GM19099 (cell line): ENCODE measurements around the gene BASP1.

Experiments
- POLR2A ChIP-seq: IDR thresholded peaks from 3 replicates; pipeline ENCODE4 v1.6.1; 2011; ENCODE audit warnings: low read depth; ENCODE audit not compliant: insufficient read length; ENCODE audit errors: extremely low read depth

Gene BASP1

DNA sequence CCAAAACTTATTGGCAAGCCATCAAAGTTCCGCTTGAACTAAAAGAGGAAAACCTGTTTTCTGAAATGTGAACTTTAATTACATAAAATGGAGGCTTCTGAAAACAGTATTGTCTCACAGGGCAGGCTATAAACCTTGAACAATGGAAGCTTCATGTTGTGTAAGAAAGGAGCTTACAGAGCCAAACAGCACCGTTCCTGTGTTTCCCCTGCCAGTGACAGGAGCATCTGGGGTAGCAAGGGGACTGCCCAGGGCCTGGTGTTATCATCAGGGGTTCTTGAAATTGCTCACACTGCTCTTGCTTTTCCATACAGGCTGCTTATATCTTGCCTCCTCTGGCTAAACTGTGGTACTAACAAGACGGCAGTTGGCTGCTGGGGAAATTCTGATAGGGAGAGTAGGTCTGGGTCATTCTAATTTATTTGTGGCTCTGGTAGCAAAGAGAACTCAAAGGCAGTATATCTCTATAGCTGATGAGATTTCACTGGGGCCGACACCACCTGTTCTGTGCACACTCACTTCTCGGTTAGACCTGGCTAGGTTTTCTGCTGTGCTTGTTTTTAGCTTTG, 40.4 kb downstream of the BASP1 start:
- no peak for TF ChIP-seq POLR2A

DNA sequence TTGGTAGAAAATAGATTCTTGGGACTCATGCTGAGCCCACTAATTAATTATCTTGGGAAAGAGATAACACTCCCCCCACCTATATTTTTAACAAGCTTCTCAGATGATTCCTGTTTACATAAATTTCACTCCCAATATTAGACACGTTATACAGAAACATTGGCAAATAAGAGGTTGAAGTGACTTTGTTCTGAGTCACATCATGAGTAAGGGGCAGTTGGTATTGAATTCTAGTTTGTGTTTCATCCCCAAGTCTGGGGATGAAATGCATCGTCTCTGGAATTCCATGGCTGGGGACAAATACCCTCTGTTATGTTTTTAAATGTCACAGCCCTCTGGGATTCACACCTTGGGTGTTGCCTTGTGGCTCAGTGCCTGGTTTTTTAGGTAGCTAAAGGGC, 41.0 kb downstream of the BASP1 start:
- TF ChIP-seq POLR2A: no peak

DNA sequence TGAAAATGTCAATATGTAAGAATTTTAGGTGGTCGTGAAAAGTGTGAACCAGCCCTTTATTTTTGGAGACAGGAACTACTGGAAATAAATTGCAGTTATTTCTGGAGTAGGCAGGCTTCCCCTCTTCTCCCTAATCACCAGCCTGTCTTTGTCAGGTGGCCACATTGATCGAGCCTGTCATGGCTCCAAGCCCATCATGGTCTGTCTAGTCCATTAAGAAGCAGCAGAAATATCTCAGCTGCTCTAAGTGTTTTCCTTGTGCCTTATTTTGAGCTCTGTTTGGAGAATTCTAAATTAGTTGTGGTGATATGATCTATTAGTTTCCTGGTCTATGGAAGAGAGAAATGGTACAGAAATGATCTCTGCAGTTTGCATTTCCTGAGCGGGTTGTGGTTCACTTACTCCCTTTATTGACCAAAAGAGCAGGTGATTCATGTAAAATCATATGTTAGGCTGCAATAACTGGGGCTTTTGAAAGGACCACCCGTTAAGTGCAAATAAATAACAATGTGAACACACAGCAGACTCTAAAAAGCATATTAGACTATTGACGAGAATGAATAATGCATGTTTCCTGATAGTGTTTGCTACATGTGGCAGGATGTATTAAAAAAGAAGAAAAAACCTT, 42.3 kb downstream of the BASP1 start:
- no peak for TF ChIP-seq POLR2A

DNA sequence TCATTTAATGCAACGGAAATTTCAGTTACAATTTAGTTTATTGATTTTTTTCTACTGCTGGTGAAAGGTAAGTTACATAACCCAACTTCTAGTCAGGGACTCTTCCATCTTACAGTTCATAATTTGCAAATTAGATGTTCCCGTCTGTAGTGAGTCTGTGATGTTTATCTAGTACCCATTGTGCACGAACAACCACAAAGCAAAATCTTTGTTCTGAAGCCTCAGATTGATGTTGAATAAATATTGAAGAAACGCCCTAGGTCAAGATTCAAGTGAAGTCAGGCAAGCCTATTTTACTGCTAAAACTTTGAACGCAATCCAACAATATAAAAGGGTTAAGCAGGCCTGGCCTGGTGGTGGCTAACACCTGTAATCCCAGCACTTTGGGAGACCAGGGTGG, 43.1 kb downstream of the BASP1 start:
- no peak for TF ChIP-seq POLR2A

DNA sequence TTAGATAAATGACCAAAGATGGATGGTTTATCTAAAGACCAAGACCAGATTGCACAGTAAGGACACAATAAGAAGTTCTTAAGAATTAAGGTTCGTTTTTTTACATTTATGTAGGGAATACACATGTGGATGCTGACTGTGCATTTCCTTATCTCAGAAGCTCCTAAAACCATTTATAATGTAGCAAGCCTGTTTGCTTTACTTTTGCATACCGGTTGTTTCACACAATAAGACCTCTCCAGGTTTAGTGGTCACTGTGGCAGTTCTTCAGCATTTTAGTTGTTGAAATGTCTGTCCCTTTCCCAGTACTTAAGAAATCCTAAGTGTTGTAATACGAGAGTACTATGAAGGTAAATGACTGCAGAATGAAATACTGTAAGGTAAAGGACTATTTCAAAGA, 43.6 kb downstream of the BASP1 start:
- TF ChIP-seq POLR2A: no peak

DNA sequence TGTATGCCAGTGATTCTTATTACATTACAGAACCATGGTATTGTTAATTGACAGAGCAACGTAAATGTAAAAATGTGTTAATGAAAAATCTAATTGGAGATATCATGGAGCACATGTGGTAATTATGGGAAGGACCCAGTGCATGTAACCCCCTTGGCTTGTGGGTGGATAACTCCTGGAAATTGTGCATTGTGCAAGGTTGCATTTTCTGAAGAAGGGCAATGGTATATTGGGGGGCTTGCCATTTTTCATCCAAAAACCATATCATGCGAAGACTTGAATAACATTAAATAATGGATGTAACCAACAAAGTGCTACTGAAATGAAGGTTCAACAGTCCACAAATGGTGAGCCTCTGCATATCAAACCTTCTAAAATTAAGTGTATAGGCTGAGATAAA, 47.6 kb downstream of the BASP1 start:
- no peak for TF ChIP-seq POLR2A

DNA sequence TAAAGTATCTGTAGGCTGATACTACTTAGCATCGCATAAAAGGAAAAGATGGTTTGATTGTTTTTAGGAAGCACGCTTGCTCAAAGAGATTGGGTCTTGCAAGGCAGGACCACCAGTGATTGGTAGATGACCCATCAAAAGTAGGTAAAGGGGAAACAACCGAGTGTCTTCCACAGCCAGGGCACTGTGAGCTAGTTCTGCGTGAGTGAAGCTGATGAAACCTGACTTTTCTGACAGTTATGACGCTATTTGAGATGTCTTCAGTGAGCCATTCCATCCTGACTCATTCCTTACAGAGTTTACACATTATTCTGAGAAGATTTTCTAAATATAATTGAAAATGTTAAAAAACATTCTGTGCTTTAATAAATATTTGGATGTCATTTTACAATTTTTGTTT, 49.7 kb downstream of the BASP1 start:
- TF ChIP-seq POLR2A: no peak

DNA sequence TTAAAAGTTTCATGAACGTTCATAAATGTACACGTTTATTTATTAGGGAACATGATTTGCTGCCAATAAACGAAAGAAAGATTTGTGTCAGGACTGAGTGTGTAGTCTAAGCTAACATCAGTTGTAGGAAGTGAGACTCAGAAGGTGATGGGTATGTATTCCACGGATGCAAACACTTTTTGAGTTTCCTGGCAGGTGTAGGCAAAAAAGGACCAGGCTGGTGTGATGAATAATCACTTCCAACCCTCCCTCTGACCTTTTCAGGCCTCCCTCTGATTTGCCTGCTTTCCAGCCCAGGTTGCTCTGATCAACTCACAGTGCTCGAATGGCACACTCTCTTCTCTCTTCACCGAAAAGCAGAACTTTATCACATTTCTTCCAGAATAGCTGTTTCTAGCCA, 51.8 kb downstream of the BASP1 start:
- TF ChIP-seq POLR2A: no peak

DNA sequence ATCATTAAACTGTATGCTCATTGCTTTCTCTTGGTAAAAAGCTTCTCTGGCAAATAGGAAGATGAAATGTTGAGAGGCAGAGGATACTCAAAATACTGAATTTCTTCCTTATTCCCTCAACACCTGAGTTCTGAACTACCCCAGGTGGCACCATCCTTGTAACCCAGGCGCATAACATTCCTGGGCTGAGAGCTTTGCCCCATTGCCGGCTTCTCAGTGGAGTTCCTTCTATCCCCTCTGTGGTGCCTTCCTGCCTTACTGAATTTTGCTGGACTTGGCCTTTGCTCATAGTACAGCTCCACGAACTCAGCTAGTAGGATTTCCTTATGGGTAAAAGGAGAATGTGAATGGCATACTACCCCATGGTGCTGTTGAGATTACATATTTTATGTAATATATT, 54.7 kb downstream of the BASP1 start:
- no peak for TF ChIP-seq POLR2A

DNA sequence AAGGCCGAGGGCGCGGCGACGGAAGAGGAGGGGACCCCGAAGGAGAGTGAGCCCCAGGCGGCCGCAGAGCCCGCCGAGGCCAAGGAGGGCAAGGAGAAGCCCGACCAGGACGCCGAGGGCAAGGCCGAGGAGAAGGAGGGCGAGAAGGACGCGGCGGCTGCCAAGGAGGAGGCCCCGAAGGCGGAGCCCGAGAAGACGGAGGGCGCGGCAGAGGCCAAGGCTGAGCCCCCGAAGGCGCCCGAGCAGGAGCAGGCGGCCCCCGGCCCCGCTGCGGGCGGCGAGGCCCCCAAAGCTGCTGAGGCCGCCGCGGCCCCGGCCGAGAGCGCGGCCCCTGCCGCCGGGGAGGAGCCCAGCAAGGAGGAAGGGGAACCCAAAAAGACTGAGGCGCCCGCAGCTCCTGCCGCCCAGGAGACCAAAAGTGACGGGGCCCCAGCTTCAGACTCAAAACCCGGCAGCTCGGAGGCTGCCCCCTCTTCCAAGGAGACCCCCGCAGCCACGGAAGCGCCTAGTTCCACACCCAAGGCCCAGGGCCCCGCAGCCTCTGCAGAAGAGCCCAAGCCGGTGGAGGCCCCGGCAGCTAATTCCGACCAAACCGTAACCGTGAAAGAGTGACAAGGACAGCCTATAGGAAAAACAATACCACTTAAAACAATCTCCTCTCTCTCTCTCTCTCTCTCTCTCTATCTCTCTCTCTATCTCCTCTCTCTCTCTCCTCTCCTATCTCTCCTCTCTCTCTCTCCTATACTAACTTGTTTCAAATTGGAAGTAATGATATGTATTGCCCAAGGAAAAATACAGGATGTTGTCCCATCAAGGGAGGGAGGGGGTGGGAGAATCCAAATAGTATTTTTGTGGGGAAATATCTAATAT, 58.1 kb downstream of the BASP1 start:
- TF ChIP-seq POLR2A: no peak

DNA sequence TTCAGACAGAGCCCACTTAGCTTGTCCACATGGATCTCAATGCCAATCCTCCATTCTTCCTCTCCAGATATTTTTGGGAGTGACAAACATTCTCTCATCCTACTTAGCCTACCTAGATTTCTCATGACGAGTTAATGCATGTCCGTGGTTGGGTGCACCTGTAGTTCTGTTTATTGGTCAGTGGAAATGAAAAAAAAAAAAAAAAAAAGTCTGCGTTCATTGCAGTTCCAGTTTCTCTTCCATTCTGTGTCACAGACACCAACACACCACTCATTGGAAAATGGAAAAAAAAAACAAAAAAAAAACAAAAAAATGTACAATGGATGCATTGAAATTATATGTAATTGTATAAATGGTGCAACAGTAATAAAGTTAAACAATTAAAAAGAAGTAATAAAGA, 59.0 kb downstream of the BASP1 start:
- TF ChIP-seq POLR2A: no peak

DNA sequence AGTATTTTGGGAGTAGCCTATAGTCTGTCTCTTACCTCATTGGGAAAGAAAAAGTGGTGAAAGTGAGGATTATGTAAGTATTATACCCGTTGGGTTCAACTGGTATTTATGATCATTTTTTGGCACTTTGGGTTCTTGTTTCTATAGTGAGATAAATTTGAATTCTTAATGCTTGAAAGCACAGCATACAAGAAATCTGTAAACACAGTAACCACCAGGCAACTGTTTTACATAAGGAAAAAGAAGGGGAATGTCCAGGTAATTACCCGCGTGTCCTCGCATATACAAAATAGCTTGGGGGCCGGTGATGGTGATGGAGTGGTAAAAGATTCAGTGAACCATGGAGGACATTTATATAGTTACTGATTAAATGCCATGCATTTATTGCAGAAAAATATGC, 60.5 kb downstream of the BASP1 start:
- TF ChIP-seq POLR2A: no peak

DNA sequence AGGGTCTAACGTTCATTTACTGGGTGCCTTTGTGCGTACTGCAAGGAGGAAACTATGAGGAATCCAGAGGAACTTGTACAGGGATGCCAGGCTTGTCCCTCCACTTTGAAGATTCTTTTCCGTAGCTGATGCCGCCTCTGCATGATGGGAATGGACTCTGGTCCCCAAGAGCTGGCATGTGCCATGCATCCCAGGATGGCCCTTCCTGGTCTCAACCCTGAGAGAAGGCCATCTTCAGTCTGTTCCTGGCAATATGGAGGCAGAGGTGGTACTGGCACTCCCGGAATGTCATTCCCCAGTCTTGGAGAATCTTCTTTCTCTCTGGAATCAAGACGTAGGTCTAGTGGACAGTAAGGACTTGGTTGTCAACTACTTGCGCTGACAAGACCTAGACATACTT, 61.5 kb downstream of the BASP1 start:
- no peak for TF ChIP-seq POLR2A

DNA sequence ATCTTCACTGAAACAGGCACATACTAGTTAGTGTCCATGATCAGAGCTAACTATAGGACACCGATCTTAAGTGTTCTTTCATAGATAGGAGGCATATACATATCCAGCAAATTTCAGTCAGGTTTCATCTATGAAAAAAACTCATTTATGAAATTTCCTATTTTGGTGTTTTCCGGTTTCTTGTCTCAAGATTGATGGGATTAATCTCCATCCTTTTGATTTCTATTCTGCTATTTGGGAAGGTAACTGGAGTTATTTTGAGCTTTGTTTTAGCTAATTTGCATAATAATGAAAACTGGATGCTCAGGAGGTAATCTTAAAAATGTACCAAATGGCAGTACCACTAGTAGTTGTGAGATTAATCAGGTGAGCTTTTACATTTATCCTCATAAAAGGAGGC, 62.1 kb downstream of the BASP1 start:
- TF ChIP-seq POLR2A: no peak

DNA sequence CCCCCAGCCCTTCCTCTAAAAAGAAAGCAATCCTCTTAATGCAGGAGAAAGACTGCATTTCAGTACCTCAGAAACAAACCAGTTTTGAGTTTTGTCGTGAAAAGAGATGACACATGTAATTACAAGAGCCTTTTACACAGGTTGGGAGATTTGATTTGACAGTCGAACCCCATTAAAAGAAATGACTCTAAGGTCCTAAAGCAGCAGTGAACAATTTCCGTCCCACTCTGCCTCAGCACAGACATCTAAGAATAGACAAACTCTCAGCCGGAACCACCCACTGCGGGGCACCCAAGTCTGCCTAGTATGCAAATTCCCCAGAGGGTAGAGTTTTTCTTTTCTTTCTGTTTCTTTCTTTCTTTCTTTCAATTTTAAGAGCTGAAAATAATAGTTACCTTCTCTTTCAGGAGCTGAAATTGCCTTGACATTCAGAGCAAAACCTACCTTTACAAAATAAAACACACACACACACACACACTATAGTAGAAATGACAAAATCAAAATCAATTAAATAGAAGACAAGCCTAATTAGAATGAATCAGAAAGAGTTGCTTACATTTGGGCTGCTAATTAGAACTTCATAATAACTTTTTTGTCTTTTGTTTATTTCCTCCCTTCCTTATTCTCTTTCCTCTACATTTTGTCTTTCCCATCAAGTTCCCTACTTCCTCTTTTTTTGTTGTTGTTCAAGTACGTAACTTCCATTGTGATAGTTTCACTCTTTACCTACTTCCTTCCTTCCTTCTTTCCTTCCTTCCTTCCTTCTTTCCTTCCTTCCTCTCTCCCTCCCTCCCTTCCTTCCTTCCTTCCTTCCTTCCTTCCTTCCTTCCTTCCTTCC, 65.1 kb downstream of the BASP1 start:
- no peak for TF ChIP-seq POLR2A
